HCT116 (cell line): ENCODE results near the gene IQCH. TPM values are rescaled to one million over a fixed set of nuclear protein-coding genes. Genes with fewer than 3 reads are reported as not detected.

Source experiments
- ATAC-seq: fragments of 200-7000 bp; cut with Tn5 transposase; 2 replicates; pipeline ENCODE4 v1.9.1; 2020; ENCODE audit warnings: mild to moderate bottlenecking, moderate library complexity
- BruUV-seq: library from RNA; stranded (reverse); fragments of 400-500 nt; replicated peaks from 2 replicates; lab custom pipeline; 2021; lab: Mats Ljungman, UMichigan
- CTCF ChIA-PET: fragments of 300-600 bp; sonication (Branson Sonifier 250); formaldehyde crosslinking; loops from one replicate; lab custom pipeline; 2021; ENCODE audit warnings: antibody characterized with exemption; lab: Charles Lee
- POLR2A ChIA-PET: fragments of 300-600, 350-600 bp; sonication (Branson Sonifier 250); formaldehyde crosslinking; loops from one replicate; lab custom pipeline; 2021; ENCODE audit warnings: antibody characterized with exemption; lab: Charles Lee
- RAD21 ChIA-PET, 2 experiments: fragments of 300-600 bp; sonication (Branson Sonifier 250); formaldehyde crosslinking; loops; one replicate each; lab custom pipeline; 2023; ENCODE audit warnings: low total read pairs in 2 of 2; ENCODE audit not compliant: uncharacterized antibody in 2 of 2, unreplicated experiment in 2 of 2, low non-redundant PET in 1 of 2; lab: Charles Lee
- DNase-seq: peaks from one replicate; pipeline ENCODE4 v3.0.0-alpha.2; 2010; ENCODE audit warnings: low read depth, low spot score
- H2AFZ ChIP-seq: fragments of 200-600 bp; shearing (Covaris generic), sonication (generic); 2 replicates; pipeline ENCODE4 v1.6.1; 2017; ENCODE audit warnings: low read depth, mixed run types, mixed read lengths, antibody characterized with exemption, low read length; ENCODE audit not compliant: poor library complexity, severe bottlenecking
- H3K27ac ChIP-seq: 2 replicates; pipeline ENCODE4 v1.5.1; 2012; ENCODE audit warnings: low read depth, low read length
- H3K27me3 ChIP-seq: fragments of 200-600 bp; sonication (generic); 2 replicates; pipeline ENCODE4 v1.6.1; 2016; ENCODE audit warnings: mixed run types, low read length, mixed read lengths; ENCODE audit not compliant: insufficient read depth
- H3K36me3 ChIP-seq, 2 experiments: fragments of 200-500 bp in 1 of 2; fragments of 200-600 bp in 1 of 2; sonication (Bioruptor generic) in 1 of 2; sonication (generic) in 1 of 2; 2 replicates each; pipeline versions ENCODE4 v1.5.1 to v1.6.1; 2014 to 2016; ENCODE audit warnings: low read length in 2 of 2, inconsistent platforms in 1 of 2, mixed read lengths in 1 of 2, mixed run types in 1 of 2; ENCODE audit not compliant: insufficient read depth in 2 of 2, control insufficient read depth in 1 of 2
- H3K4me1 ChIP-seq, 2 experiments: fragments of 200-600 bp in 1 of 2; sonication (generic) in 1 of 2; 2 replicates each; pipeline versions ENCODE4 v1.5.1 to v1.6.1; 2012 to 2017; ENCODE audit warnings: low read length in 2 of 2, inconsistent platforms in 1 of 2, mild to moderate bottlenecking in 1 of 2, mixed read lengths in 1 of 2, mixed run types in 1 of 2, moderate library complexity in 1 of 2; ENCODE audit not compliant: insufficient read depth in 2 of 2, control insufficient read depth in 1 of 2
- H3K4me2 ChIP-seq: fragments of 200-600 bp; sonication (generic); 2 replicates; pipeline ENCODE4 v1.6.1; 2017; ENCODE audit warnings: mixed run types, low read length, mixed read lengths
- H3K4me3 ChIP-seq, 2 experiments: fragments of 200-600 bp in 1 of 2; sonication (generic) in 1 of 2; replicated peaks in 1 of 2; 2 replicates each; pipeline ENCODE4 v1.5.1; 2011 to 2016; ENCODE audit warnings: low read length in 2 of 2, control low read depth in 1 of 2, low read depth in 1 of 2, mild to moderate bottlenecking in 1 of 2, mixed read lengths in 1 of 2, mixed run types in 1 of 2
- H3K79me2 ChIP-seq: fragments of 200-600 bp; sonication (generic); 2 replicates; pipeline ENCODE4 v1.6.1; 2017; ENCODE audit warnings: mild to moderate bottlenecking, mixed run types, low read length, moderate library complexity, mixed read lengths; ENCODE audit not compliant: insufficient read depth
- H3K9ac ChIP-seq: fragments of 200-600 bp; sonication (generic); 2 replicates; pipeline ENCODE4 v1.6.1; 2016; ENCODE audit warnings: low read length, mixed read lengths
- H3K9me2 ChIP-seq: fragments of 200-600 bp; sonication (generic), shearing (Covaris generic); 2 replicates; pipeline ENCODE4 v1.6.1; 2017; ENCODE audit warnings: mixed run types, mild to moderate bottlenecking, moderate library complexity; ENCODE audit not compliant: insufficient read depth
- H3K9me3 ChIP-seq, 2 experiments: fragments of 200-500 bp in 1 of 2; fragments of 200-600 bp in 1 of 2; sonication (Bioruptor generic) in 1 of 2; sonication (generic) in 1 of 2; 2 replicates each; pipeline ENCODE4 v1.6.1; 2014 to 2017; ENCODE audit warnings: low read length in 2 of 2, mixed read lengths in 2 of 2, inconsistent platforms in 1 of 2, low read depth in 1 of 2, mild to moderate bottlenecking in 1 of 2, mixed run types in 1 of 2, moderate library complexity in 1 of 2; ENCODE audit not compliant: control insufficient read depth in 1 of 2, insufficient read depth in 1 of 2
- H4K20me1 ChIP-seq: fragments of 200-600 bp; sonication (generic), shearing (Covaris generic); 2 replicates; pipeline ENCODE4 v1.6.1; 2017; ENCODE audit warnings: mixed run types, mild to moderate bottlenecking, moderate library complexity; ENCODE audit not compliant: insufficient read depth
- ATF3 ChIP-seq: IDR thresholded peaks from 2 replicates; pipeline ENCODE4 v1.6.1; 2012
- CEBPB ChIP-seq: IDR thresholded peaks from 2 replicates; pipeline ENCODE4 v1.6.1; 2012; ENCODE audit warnings: low read depth
- CTCF ChIP-seq, 3 experiments: fragments of 200-600 bp in 1 of 3; sonication (generic) in 1 of 3; IDR thresholded peaks in 2 of 3; conservative IDR thresholded peaks in 1 of 3; 2 replicates each; pipeline ENCODE4 v1.5.1; 2012 to 2017; ENCODE audit warnings: low read depth in 2 of 3, low read length in 2 of 3, antibody characterized with exemption in 1 of 3, borderline replicate concordance in 1 of 3, control low read depth in 1 of 3, mild to moderate bottlenecking in 1 of 3, mixed read lengths in 1 of 3, mixed run types in 1 of 3, moderate library complexity in 1 of 3; ENCODE audit not compliant: insufficient read depth in 1 of 3
- EGR1 ChIP-seq: IDR thresholded peaks from 2 replicates; pipeline ENCODE4 v1.6.1; 2012; ENCODE audit warnings: low read depth
- EZH2 ChIP-seq: fragments of 200-600 bp; sonication (generic); IDR thresholded peaks from 2 replicates; pipeline ENCODE4 v1.6.1; 2017; ENCODE audit warnings: antibody characterized with exemption, mixed run types
- JUND ChIP-seq: IDR thresholded peaks from 2 replicates; pipeline ENCODE4 v1.6.1; 2012
- MAX ChIP-seq: IDR thresholded peaks from 2 replicates; pipeline ENCODE4 v1.6.1; 2012
- POLR2A ChIP-seq: IDR thresholded peaks from 2 replicates; pipeline ENCODE4 v1.7.0; 2011; ENCODE audit warnings: borderline replicate concordance; ENCODE audit not compliant: insufficient read depth, insufficient read length; ENCODE audit errors: extremely low read depth
- POLR2AphosphoS5 ChIP-seq: IDR thresholded peaks from 2 replicates; pipeline ENCODE4 v1.6.1; 2011; ENCODE audit warnings: mild to moderate bottlenecking, low read depth, low read length, moderate library complexity
- RAD21 ChIP-seq: IDR thresholded peaks from 2 replicates; pipeline ENCODE4 v1.6.1; 2012; ENCODE audit warnings: low read depth, mild to moderate bottlenecking
- REST ChIP-seq: IDR thresholded peaks from 2 replicates; pipeline ENCODE4 v1.6.1; 2012; ENCODE audit warnings: low read depth
- SP1 ChIP-seq: IDR thresholded peaks from 2 replicates; pipeline ENCODE4 v1.6.1; 2012; ENCODE audit warnings: low read depth
- TCF7L2 ChIP-seq: IDR thresholded peaks from 2 replicates; pipeline ENCODE4 v1.7.0; 2011; ENCODE audit warnings: borderline replicate concordance, inconsistent platforms; ENCODE audit not compliant: insufficient read depth, insufficient read length; ENCODE audit errors: extremely low read depth
- ZBTB33 ChIP-seq: IDR thresholded peaks from 2 replicates; pipeline ENCODE4 v1.6.1; 2011; ENCODE audit warnings: mild to moderate bottlenecking, low read length, moderate library complexity; ENCODE audit not compliant: insufficient replicate concordance; ENCODE audit errors: extremely low read depth
- intact Hi-C: fragments of 100-400 bp; cut with micrococcal nuclease; formaldehyde crosslinking; loops from 2 replicates; pipeline ENCODE4 v1.10.0; 2022
- total RNA-seq: library from RNA; stranded (reverse); gene quantifications from one replicate; pipeline ENCODE4 v1.2.1, GENCODE V29; 2021; ENCODE audit not compliant: unreplicated experiment

The IQCH gene
- total RNA-seq, 1 experiment from 2014 or later, result 4.6 TPM

- TF ChIP-seq POLR2AphosphoS5, result no peak
- no peak for TF ChIP-seq POLR2A
- no peak for TF ChIP-seq RAD21
- no peak for TF ChIP-seq ATF3
- TF ChIP-seq SP1, result no peak
- TF ChIP-seq EGR1, result no peak
- TF ChIP-seq REST, result no peak
- no peak for TF ChIP-seq ZBTB33
- TF ChIP-seq EZH2, result no peak
- TF ChIP-seq TCF7L2, result no peak
- no peak for TF ChIP-seq CEBPB
- no peak for TF ChIP-seq CTCF (IDR thresholded peaks at IDR 0.05 in 2 of 3, conservative IDR thresholded peaks at IDR 0.05 in 1 of 3; ENCODE audit: borderline replicate concordance in 1 of 3, insufficient read depth in 1 of 3, low read depth in 2 of 3, low read length in 2 of 3)
- no peak for TF ChIP-seq MAX
- no peak for TF ChIP-seq JUND
- ATAC-seq, result no peak
- no peak for DNase-seq
- no TSS peak for BruUV-seq
- ChIA-PET RAD21 (no interaction called here), POLR2A (no interaction called here), CTCF (no interaction called here)
- H3K4me3 ChIP-seq, result no peak overlapping the region
- H3K79me2 ChIP-seq, result no peaks in the 10 kb centered on the region
- no peak overlapping the region for H3K27ac ChIP-seq
- no peak overlapping the region for H2AFZ ChIP-seq
- no peaks in the 10 kb centered on the region for H3K27me3 ChIP-seq
- H3K9me3 ChIP-seq, result no peaks in the 10 kb centered on the region
- intact Hi-C loops, result no loop called here
- no peaks in the 10 kb centered on the region for H4K20me1 ChIP-seq
- H3K9me2 ChIP-seq, result no peaks in the 10 kb centered on the region
- H3K4me2 ChIP-seq, result no peak overlapping the region
- no peak overlapping the region for H3K9ac ChIP-seq
- H3K36me3 ChIP-seq, result no peaks in the 10 kb centered on the region
- no peaks in the 10 kb centered on the region for H3K4me1 ChIP-seq
Measured at GRCh38 chr15:67504056-67504455, 249.5 kb downstream of the IQCH start.
